WERI-Rb-1 (cell line): ENCODE results near the gene HSPA8.

ENCODE experiments used
- DNase-seq: peaks from one replicate; pipeline ENCODE4 v3.0.0-alpha.2; 2020
- H3K27ac ChIP-seq: fragments of 250-450 bp; sonication (Bioruptor Pico); 2 replicates; pipeline ENCODE4 v1.5.1; 2020; ENCODE audit warnings: mild to moderate bottlenecking, moderate library complexity
- H3K27me3 ChIP-seq: fragments of 250-450 bp; sonication (Bioruptor Pico); 2 replicates; pipeline ENCODE4 v1.5.1; 2021; ENCODE audit warnings: mild to moderate bottlenecking, low read depth, moderate library complexity; ENCODE audit not compliant: insufficient read depth, severe bottlenecking
- H3K36me3 ChIP-seq: fragments of 250-450 bp; sonication (Bioruptor Pico); 2 replicates; pipeline ENCODE4 v1.5.1; 2020; ENCODE audit warnings: mild to moderate bottlenecking, moderate library complexity
- H3K4me3 ChIP-seq: 2 replicates; pipeline ENCODE4 v1.5.1; 2011; ENCODE audit warnings: low read depth, mild to moderate bottlenecking, control low read depth, low read length
- H3K9me3 ChIP-seq: fragments of 250-450 bp; sonication (Bioruptor Pico); 2 replicates; pipeline ENCODE4 v1.5.1; 2021; ENCODE audit warnings: mild to moderate bottlenecking, moderate library complexity; ENCODE audit not compliant: severe bottlenecking
- CTCF ChIP-seq: IDR thresholded peaks from 2 replicates; pipeline ENCODE4 v1.5.1; 2011; ENCODE audit warnings: low read depth, mild to moderate bottlenecking, control low read depth, inconsistent platforms, low read length

The HSPA8 gene

GRCh38 chr11:123061403-123062157, at the start of gene HSPA8:
Gene HSPA8, minus strand, starts transcription at chr11:123062136. Its CDS starts 812 bp downstream, at chr11:123061324.
- peak within 1 kb of the TSS; percentile 99 for H3K27ac ChIP-seq
- H3K4me3 ChIP-seq, result peak within 1 kb of the TSS; percentile 99
- no peaks in the 10 kb centered on the region for H3K9me3 ChIP-seq
- DNase-seq, result peak; percentile 45
- no peak for TF ChIP-seq CTCF
- peaks cover 70% of the 10 kb centered on the region for H3K36me3 ChIP-seq
- H3K27me3 ChIP-seq, result no peaks in the 10 kb centered on the region

- Histone ChIP-seq H3K27ac (no peak overlapping the region), H3K4me3 (no peak overlapping the region), H3K36me3 (no peaks in the 10 kb centered on the region), H3K27me3 (no peaks in the 10 kb centered on the region), H3K9me3 (peaks cover 5% of the 10 kb centered on the region)
- peak; percentile 44 for TF ChIP-seq CTCF
- DNase-seq, result no peak
These were observed 49.5 kb upstream of the HSPA8 start for GRCh38 chr11:123111465-123111864.

- Histone ChIP-seq H3K27ac (no peak overlapping the region), H3K9me3 (no peaks in the 10 kb centered on the region), H3K4me3 (no peak overlapping the region), H3K27me3 (no peaks in the 10 kb centered on the region), H3K36me3 (no peaks in the 10 kb centered on the region)
- DNase-seq, result no peak
- TF ChIP-seq CTCF, result no peak
These were observed 48.5 kb upstream of the HSPA8 start for GRCh38 chr11:123110397-123110796.

GRCh38 chr11:123107945-123108495, 46.1 kb upstream of the HSPA8 start:
- no peak for DNase-seq
- Histone ChIP-seq H3K9me3 (no peaks in the 10 kb centered on the region), H3K4me3 (no peak overlapping the region), H3K27me3 (no peaks in the 10 kb centered on the region), H3K27ac (no peak overlapping the region), H3K36me3 (no peaks in the 10 kb centered on the region)
- TF ChIP-seq CTCF, result no peak

GRCh38 chr11:123104697-123105096, 42.8 kb upstream of the HSPA8 start:
- no peaks in the 10 kb centered on the region for H3K9me3 ChIP-seq
- H3K27ac ChIP-seq, result no peak overlapping the region
- H3K36me3 ChIP-seq, result no peaks in the 10 kb centered on the region
- no peak for DNase-seq
- H3K4me3 ChIP-seq, result no peak overlapping the region
- TF ChIP-seq CTCF, result no peak
- no peaks in the 10 kb centered on the region for H3K27me3 ChIP-seq
